Endothelial cell of umbilical vein (primary cell): ENCODE measurements around the gene NPSR1. TPM values are rescaled to one million over a fixed set of nuclear protein-coding genes. Genes with fewer than 3 reads are reported as not detected.

ENCODE experiments used
- BruUV-seq: library from RNA; stranded (reverse); fragments of 400-500 nt; replicated peaks from 2 replicates; lab custom pipeline; 2021; lab: Mats Ljungman, UMichigan
- CTCF ChIA-PET: fragments of 300-600, 350-600 bp; sonication (Branson Sonifier 250); formaldehyde crosslinking; loops from one replicate; lab custom pipeline; 2021; ENCODE audit warnings: antibody characterized with exemption, inconsistent platforms; lab: Charles Lee
- POLR2A ChIA-PET: fragments of 300-600, 350-600 bp; sonication (Branson Sonifier 250); formaldehyde crosslinking; loops from one replicate; lab custom pipeline; 2021; ENCODE audit warnings: antibody characterized with exemption, inconsistent platforms; lab: Charles Lee
- DNase-seq: peaks from one replicate; pipeline ENCODE4 v3.0.0-alpha.2; 2011; ENCODE audit warnings: low read depth, low spot score
- FAIRE-seq: peaks from 2 replicates; lab custom pipeline; 2011; peaks lifted over from hg19 to GRCh38; lab: Jason Lieb, UNC
- H2AFZ ChIP-seq: 2 replicates; pipeline ENCODE4 v1.6.0; 2012; ENCODE audit warnings: low read depth, low read length, control low read depth, inconsistent platforms
- H3K27ac ChIP-seq: 2 replicates; pipeline ENCODE4 v1.5.1; 2011; ENCODE audit warnings: low read depth, mild to moderate bottlenecking, control low read depth, low read length, moderate library complexity; ENCODE audit not compliant: insufficient read depth
- H3K27me3 ChIP-seq, 2 experiments: 2 replicates each; pipeline versions ENCODE4 v1.6.0 to v1.6.1; 2011; ENCODE audit warnings: low read length in 2 of 2, mixed read lengths in 1 of 2; ENCODE audit not compliant: control insufficient read depth in 2 of 2, insufficient read depth in 2 of 2
- H3K36me3 ChIP-seq, 2 experiments: 2 replicates in 1 of 2; 3 replicates in 1 of 2; pipeline ENCODE4 v1.5.1; 2011; ENCODE audit warnings: low read length in 2 of 2, mild to moderate bottlenecking in 1 of 2, moderate library complexity in 1 of 2; ENCODE audit not compliant: control insufficient read depth in 2 of 2, insufficient read depth in 2 of 2; ENCODE audit errors: extremely low read depth in 1 of 2
- H3K4me1 ChIP-seq: 3 replicates; pipeline ENCODE4 v1.5.1; 2011; ENCODE audit warnings: mild to moderate bottlenecking, low read length; ENCODE audit not compliant: control insufficient read depth, insufficient read depth; ENCODE audit errors: extremely low read depth
- H3K4me2 ChIP-seq: 2 replicates; pipeline ENCODE4 v1.6.1; 2011; ENCODE audit warnings: low read length, control low read depth, mixed read lengths; ENCODE audit not compliant: insufficient read depth
- H3K4me3 ChIP-seq, 3 experiments: fragments of 200-600 bp in 1 of 3; sonication (generic), shearing (Covaris generic) in 1 of 3; replicated peaks in 1 of 3; 2 replicates each; pipeline ENCODE4 v1.5.1; 2011 to 2016; ENCODE audit warnings: control low read depth in 3 of 3, low read length in 3 of 3, mild to moderate bottlenecking in 2 of 3, inconsistent platforms in 1 of 3, low read depth in 1 of 3, moderate library complexity in 1 of 3; ENCODE audit not compliant: insufficient read depth in 1 of 3
- H3K79me2 ChIP-seq: 2 replicates; pipeline ENCODE4 v1.6.0; 2012; ENCODE audit warnings: low read length, inconsistent platforms; ENCODE audit not compliant: control insufficient read depth, insufficient read depth
- H3K9ac ChIP-seq: replicated peaks from 2 replicates; pipeline ENCODE3; 2011; ENCODE audit warnings: low read length, control low read depth; ENCODE audit not compliant: insufficient read depth; ENCODE audit errors: extremely low read depth
- H3K9me1 ChIP-seq: replicated peaks from 3 replicates; pipeline ENCODE4 v1.6.0; 2011; ENCODE audit warnings: mild to moderate bottlenecking, low read length; ENCODE audit not compliant: control insufficient read depth, insufficient read depth; ENCODE audit errors: extremely low read depth
- H3K9me3 ChIP-seq: replicated peaks from 2 replicates; pipeline ENCODE4 v1.5.1; 2012; ENCODE audit warnings: low read length, inconsistent platforms; ENCODE audit not compliant: control insufficient read depth, insufficient read depth
- H4K20me1 ChIP-seq: replicated peaks from 2 replicates; pipeline ENCODE3; 2011; ENCODE audit warnings: mild to moderate bottlenecking, low read length; ENCODE audit not compliant: control insufficient read depth, insufficient read depth; ENCODE audit errors: extremely low read depth
- CTCF ChIP-seq, 2 donors: IDR thresholded peaks; 1 replicate in 1 of 2; 2 replicates in 1 of 2; pipeline ENCODE4 v1.5.1; 2011; ENCODE audit warnings: low read length in 2 of 2, mild to moderate bottlenecking in 2 of 2, moderate library complexity in 2 of 2, control low read depth in 1 of 2, inconsistent platforms in 1 of 2, low read depth in 1 of 2; ENCODE audit not compliant: insufficient read depth in 1 of 2; ENCODE audit errors: extremely low read depth in 1 of 2
- EZH2 ChIP-seq: IDR thresholded peaks from 2 replicates; pipeline ENCODE4 v1.6.1; 2012; ENCODE audit warnings: borderline replicate concordance, low read depth, mild to moderate bottlenecking, moderate library complexity, low read length, inconsistent platforms; ENCODE audit not compliant: severe bottlenecking
- FOS ChIP-seq: IDR thresholded peaks from 2 replicates; pipeline ENCODE4 v1.6.1; 2011; ENCODE audit warnings: mild to moderate bottlenecking, low read length, moderate library complexity, borderline replicate concordance; ENCODE audit not compliant: insufficient read depth
- GATA2 ChIP-seq: IDR thresholded peaks from 2 replicates; pipeline ENCODE4 v1.7.0; 2011; ENCODE audit warnings: low read depth, mild to moderate bottlenecking, moderate library complexity, mixed read lengths, low read length; ENCODE audit not compliant: insufficient read length, insufficient read depth
- JUN ChIP-seq: IDR thresholded peaks from 2 replicates; pipeline ENCODE4 v1.6.1; 2011; ENCODE audit warnings: borderline replicate concordance, low read depth; ENCODE audit not compliant: insufficient read length, insufficient read depth
- MAX ChIP-seq: IDR thresholded peaks from 2 replicates; pipeline ENCODE4 v1.6.1; 2011; ENCODE audit not compliant: insufficient read depth, insufficient read length
- POLR2A ChIP-seq: IDR thresholded peaks from 2 replicates; pipeline ENCODE4 v1.6.1; 2012; ENCODE audit warnings: low read depth, mild to moderate bottlenecking, control low read depth, low read length
- POLR2AphosphoS5 ChIP-seq: IDR thresholded peaks from 2 replicates; pipeline ENCODE4 v1.6.1; 2012; ENCODE audit warnings: low read depth, mild to moderate bottlenecking, control low read depth, low read length, moderate library complexity; ENCODE audit not compliant: insufficient read depth
- dilution Hi-C: fragments of 300-500 bp; cut with MboI; formaldehyde crosslinking; loops from one replicate; pipeline ENCODE4 v1.15.0; 2019; ENCODE audit warnings: low sequenced_read_pairs; ENCODE audit not compliant: extremely low pct_ligation_motif_present
- intact Hi-C: fragments of 100-400 bp; cut with micrococcal nuclease; formaldehyde crosslinking; loops from one replicate; pipeline ENCODE4 v1.10.0; 2022
- polyA plus RNA-seq, 4 experiments: library from polyadenylated mRNA; depleted of rRNA in 3 of 4; stranded (reverse) in 3 of 4; unstranded in 1 of 4; fragments of >200 nt; gene quantifications; 2 replicates each; pipeline versions ENCODE4 v1.2.1 to v1.2.3, GENCODE V29; 2011 to 2012; ENCODE audit warnings: missing spikeins in 1 of 4
- total RNA-seq: library from RNA; stranded (reverse); gene quantifications from 2 replicates; pipeline ENCODE4 v1.2.3, GENCODE V29; 2021

The NPSR1 gene
- total and polyA plus RNA-seq, 2 donors (not counting 3 experiments of a cell fraction or from before 2014, with no cell fraction given): not detected

- Histone ChIP-seq H3K27ac (no peak overlapping the region), H3K27me3 (peaks cover 0 to 2% of the 10 kb centered on the region in 2 experiments), H3K4me2 (no peak overlapping the region), H3K9me1 (no peaks in the 10 kb centered on the region), H3K4me3 (no peak overlapping the region), H2AFZ (no peak overlapping the region), H3K4me1 (no peaks in the 10 kb centered on the region), H3K36me3 (no peaks in the 10 kb centered on the region), H4K20me1 (no peaks in the 10 kb centered on the region), H3K79me2 (no peaks in the 10 kb centered on the region), H3K9ac (no peak overlapping the region), H3K9me3 (no peaks in the 10 kb centered on the region)
- TF ChIP-seq MAX (no peak), JUN (no peak), EZH2 (no peak), POLR2AphosphoS5 (no peak), GATA2 (no peak), FOS (no peak), POLR2A (no peak)
- DNase-seq: no peak
- dilution Hi-C loops: no loop called here
- BruUV-seq: no TSS peak
- ChIA-PET POLR2A (no interaction called here), CTCF (no interaction called here)
- no peak for FAIRE-seq
- intact Hi-C loops: no loop called here
Observed at GRCh38 chr7:34889951-34890350, 231.9 kb downstream of the NPSR1 start.

- intact Hi-C loops: no loop called here
- ChIA-PET CTCF (no interaction called here), POLR2A (no interaction called here)
- Histone ChIP-seq H3K9me3 (no peaks in the 10 kb centered on the region), H3K4me2 (no peak overlapping the region), H3K36me3 (no peaks in the 10 kb centered on the region), H3K27ac (no peak overlapping the region), H3K79me2 (no peaks in the 10 kb centered on the region), H3K4me1 (no peaks in the 10 kb centered on the region), H3K9me1 (no peaks in the 10 kb centered on the region), H3K4me3 (no peak overlapping the region), H4K20me1 (no peaks in the 10 kb centered on the region), H3K9ac (no peak overlapping the region), H3K27me3 (no peaks in the 10 kb centered on the region), H2AFZ (no peak overlapping the region)
- dilution Hi-C loops: no loop called here
- DNase-seq (no peak), FAIRE-seq (no peak)
- TF ChIP-seq CTCF (IDR thresholded peaks at IDR 0.05; ENCODE audit: extremely low read depth in 1 of 2, insufficient read depth in 1 of 2, low read depth in 1 of 2, low read length in 2 of 2) (no peak), POLR2A (no peak), FOS (no peak), GATA2 (no peak), MAX (no peak), JUN (no peak)
- no TSS peak for BruUV-seq
Observed at GRCh38 chr7:34895202-34895601, 237.2 kb downstream of the NPSR1 start.
